ENCODE measurements around the gene KAT2B.

The KAT2B gene

DNA sequence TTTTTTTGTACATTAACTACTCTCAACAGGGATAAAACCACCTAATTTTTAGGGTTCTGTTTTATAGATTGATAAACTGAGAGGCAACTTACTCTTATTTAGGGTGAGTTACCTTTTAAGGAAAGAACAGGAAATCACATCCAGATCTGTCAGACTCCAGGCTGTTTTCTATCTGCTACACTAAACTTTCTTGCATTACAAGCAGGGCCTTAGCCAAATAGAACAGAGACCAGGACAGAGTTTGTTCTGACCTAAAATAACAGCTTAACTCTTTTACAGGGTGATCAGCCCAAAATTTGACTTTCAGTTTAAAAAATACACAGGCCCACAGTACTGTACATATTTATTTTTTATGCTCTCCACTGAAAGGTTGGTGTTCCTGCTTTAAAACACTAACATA, 107.1 kb downstream of the KAT2B start:
- DNase-seq (ENCODE audit: low read depth), result no peak

DNA sequence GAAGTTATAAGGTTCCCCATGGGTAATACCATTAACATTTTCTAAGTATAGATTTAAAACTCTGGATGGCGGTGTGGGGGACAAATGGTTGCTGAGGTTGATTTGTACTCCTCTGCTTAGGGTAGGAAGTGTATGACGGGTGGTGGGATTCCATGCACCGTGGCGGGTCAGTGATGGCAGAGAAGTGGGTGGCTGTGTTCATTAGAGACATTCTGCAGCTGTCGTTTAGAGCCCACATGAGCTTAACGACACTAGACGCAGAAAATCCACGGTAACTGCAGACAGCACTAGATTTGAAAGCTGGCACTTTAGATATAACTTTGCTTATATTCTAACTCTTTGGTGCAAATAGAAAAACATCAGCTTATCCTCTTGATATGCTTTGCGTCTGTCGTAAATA, 108.2 kb downstream of the KAT2B start:
- no peak for DNase-seq (ENCODE audit: low read depth)

DNA sequence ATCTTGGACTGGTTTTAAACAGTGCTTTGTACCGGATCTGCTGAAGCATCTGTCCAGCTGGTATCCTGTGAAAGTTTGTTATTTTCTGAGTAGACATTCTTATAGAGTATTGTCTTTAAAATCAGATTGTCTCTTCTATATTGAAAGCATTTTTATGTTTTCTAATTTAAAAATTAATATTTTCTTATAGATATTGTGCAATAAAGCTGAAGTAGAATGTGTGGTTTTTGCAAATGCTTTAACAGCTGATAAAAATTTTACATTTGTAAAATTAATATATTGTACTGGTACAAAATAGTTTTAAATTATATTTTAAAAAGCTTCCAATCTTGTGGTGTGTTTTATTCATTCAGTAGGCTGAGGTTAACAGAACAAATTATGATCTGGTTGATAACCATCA, 113.8 kb downstream of the KAT2B start:
- no peak for DNase-seq (ENCODE audit: low read depth)

DNA sequence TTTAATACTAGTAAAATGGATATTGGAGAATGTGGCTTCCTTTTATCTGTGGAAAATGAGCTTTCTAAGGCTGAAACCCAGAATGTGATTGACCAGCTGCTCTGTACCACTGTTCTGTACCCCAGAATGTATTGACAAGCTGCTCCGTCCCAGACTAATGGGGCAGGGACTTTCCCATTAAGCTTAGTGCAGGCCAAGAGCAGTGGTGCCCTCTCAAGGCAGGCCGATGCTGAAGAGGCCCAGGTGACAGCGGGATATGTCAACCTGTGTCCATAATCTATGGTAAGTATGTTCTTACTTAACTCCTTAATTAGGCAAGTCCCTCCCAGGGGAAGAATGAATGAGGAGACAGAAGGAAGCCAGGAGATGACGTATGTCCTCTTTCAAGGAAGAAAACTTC, 114.7 kb downstream of the KAT2B start:
- DNase-seq (ENCODE audit: low read depth), result no peak

DNA sequence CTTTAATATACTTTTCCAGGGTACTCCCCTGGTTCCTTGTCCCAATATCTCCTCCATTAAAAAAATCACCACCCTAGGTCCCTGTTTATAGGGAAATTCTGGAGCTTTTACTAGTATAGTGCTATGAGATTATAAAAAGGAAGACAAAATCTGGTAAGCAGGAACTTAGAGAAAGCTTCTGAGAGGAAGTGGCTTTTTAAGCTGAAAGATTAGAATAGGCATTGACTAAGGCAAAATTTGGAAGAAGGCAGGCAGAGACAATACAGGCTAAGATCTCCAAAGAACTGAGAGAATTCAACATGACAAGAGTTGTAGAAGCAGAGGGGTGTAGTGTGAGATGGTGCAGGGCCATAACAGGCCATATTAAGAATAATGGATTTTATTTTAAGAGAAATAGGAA, 120.0 kb downstream of the KAT2B start:
- DNase-seq (ENCODE audit: low read depth), result no peak

DNA sequence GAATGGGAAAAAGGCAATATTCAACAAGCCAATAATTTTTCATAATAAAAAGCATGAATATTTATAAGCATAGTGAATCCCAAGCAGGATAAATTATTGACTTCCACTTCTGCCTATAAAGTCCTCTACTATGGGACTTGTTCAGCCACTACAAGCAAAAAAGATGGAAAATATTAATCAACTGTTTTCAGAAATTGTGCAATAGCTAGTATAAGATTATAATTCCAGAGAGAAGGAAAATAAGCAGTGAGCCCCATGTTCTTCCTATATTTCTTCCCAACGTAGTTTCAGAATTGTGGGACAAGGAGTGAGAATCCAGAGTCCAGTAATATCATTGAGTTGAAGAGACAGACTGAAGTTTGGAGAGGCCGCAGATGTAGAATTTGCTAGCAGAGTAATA, 121.5 kb downstream of the KAT2B start:
- no peak for DNase-seq (ENCODE audit: low read depth)

DNA sequence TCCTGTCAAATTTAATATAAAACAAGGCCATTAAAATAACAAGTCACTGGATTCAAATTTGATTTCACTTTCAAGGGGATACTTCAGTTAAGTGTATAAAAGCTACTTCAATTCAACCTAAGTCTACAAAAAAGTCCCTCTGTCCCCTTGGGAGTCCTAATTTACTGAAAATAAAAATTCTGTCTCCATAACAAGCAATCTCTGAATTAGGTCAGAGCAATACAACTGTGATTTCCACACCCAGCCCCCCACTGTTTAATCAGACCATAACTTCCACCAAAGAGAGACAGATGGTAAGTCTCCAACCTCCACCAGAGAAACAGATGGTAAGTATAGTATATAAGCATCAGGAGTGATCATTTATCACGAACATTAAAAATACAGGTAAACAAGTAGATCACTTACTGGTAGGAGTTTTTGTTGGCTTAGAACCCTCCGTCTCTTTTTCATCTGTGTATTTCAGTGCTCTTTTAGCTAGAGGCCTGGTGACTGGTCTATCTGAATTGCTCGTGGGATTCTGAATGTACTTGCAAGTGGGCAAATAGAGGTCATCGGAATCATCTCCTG, 133.7 kb downstream of the KAT2B start:
- no peak for DNase-seq (ENCODE audit: low read depth)

DNA sequence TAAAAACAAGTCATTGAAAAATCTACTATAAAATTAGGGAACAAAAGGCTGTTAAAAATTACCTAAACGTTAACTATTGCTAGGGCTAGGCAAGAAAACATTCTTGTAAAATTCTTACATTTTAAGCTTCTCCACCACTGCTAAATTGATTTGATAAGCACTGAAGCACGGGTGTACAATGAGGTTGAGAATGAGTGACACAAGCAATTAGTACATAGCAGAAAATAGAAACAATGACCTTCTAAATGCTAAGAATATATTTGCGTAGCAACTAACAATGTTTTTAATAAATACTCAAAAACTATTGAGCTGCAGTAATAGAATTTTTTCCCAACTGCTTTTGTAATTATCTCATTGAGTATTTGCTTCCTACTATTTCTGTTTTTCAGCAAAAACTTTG, 141.0 kb downstream of the KAT2B start:
- no peak for DNase-seq (ENCODE audit: low read depth)

DNA sequence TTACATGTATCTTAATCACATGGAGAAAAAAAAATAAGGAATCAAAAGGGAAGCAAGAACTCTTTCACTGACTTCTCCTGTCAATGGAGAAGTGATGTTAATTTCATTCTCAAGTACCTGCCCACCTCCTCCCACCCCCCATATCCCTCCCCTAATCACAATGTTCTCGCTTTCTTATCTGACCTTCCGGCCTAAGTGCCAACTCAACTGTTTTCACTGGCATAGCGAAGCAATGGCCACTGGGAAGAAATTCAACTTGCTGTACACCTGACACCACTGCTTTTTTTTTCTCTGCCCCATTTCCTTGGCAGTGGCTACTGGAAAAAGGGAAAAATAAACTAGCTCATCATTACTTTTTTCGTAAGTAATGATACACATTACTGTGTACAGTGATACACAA, 142.0 kb downstream of the KAT2B start:
- no peak for DNase-seq (ENCODE audit: low read depth)

DNA sequence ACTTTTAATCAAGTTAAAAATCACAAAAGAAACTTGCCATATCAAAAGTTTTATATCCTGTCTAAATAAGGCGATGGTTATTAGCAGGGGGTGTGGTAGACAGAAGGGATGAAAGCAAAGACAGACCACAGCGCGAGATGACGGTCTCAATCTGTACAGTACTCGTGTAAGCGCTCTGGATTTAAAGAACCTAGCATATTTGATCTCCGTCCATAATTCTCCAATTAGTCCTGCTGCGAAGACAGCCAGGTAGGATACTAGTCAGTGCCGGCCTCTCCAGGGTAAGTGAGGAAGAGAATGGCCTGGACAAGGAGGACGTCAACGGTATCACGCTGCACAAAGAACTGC, 145.1 kb downstream of the KAT2B start:
- peak; percentile 43 for DNase-seq (ENCODE audit: low read depth)

DNA sequence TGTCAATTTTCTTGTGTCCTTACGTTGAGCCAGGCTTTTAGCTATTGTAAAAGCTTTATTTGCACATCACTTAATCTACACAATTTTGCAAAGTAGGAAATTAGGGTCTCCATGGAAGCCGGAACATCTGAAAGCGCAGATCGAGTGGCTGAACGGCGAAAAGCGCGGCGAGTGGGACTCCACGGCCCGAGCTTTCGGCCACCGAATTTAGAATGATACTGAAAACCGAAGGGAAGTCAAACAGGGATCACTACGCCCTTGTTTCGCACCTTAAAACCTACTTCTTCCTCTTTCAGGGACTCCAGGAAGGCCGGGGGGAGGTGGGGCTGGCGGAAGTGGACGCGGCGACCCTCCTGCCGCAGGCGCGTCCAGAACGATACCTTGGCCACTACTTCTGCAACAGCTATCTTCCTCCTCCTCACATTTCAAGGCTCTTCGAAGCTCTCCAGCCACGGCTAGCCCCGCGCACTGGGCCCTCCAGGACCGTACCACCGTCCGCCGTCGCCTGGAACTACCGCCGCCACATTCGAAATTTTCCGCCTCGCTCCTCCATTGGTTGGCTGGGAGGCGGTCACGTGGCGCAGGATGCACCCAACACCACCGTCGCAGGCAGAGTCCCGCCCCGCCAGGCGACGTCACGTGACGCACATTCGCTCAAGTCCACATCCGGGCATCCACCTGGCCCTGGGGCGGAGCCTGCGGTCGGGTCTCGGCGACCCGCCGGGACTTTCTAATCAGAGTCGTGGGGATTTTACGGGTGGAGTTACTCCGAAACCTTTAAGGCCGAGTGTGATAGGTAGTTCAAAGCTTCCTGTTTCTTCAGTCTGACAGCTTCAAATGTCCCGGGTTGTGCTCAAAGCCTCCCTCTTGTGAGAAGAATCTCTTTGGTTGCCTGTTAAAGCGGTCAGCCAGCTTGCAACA, 145.7 kb downstream of the KAT2B start, which contains the start of gene SGO1:
TSS of gene SGO1 (minus strand) at position 528 of the 921 bp plus-strand sequence. CDS start 2,179 bp downstream, outside the sequence.
- peak; percentile 96 for DNase-seq (ENCODE audit: low read depth)

DNA sequence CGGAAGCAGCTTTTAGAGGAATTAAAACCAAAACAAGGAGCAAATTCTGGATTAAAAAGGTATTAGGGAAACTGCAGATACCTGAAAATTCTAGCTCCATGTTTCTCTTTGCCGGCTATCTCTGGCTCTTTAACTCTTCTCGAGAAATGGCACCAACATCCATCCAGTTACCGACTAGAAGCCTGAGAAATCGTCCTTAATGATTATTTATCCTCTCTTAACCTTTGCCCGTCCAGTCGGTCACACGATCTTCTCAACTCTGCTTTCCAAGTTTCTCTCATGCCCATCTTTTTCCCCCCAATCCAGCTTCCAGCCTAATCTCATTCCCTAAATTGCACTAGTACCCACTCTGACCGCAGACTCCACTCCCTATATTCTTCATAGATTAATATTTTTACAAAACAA, 146.4 kb downstream of the KAT2B start:
- peak; percentile 28 for DNase-seq (ENCODE audit: low read depth)

DNA sequence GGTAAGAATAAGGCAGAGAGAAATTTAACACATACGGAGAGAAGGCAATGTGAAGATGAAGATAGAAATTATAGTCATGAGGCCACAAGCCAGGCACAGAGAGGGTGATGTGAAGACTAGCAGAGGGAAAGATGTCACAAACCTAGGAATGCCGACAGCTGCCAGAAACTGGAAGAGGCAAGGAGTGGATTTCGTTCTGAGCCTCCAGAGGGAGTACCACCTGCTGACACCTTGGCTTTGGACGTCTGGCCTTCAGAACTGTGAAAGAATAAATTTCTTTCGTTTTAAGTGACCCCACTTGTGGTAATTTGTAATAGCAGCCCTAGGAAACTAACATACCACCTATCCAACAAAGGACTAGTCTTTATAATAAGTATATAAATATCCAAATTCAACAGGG, 150.7 kb downstream of the KAT2B start:
- no peak for DNase-seq (ENCODE audit: low read depth)

DNA sequence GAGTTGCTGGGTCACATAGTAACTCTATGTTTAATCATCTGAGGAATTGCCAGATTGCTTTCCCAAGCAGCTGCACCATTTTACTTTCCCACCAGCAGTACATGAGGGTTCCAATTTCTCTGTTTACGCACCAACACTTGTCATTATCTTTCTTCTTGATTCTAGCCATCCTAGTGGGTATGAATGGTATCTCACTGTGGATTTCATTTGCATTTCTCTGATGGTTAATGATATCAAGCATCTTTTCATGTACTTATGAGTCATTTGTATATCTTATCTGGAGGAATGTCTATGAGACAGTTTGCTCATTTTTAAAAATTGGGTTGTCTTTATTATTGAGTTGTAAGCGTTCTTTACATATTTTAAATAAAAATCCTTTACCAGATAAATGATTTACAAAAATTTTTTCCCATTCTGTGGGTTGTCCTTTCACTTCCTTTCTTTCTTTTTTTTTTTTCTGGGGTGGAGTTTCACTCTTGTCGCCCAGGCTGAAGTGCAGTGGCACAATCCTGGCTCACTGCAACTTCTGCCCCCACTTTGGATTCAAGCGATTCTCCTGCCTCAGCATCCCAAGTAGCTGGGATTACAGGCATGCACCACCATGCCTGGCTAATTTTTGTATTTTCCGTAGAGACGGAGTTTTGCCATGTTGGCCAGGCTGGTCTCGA, 154.7 kb downstream of the KAT2B start:
- peak; percentile 30 for DNase-seq (ENCODE audit: low read depth)

DNA sequence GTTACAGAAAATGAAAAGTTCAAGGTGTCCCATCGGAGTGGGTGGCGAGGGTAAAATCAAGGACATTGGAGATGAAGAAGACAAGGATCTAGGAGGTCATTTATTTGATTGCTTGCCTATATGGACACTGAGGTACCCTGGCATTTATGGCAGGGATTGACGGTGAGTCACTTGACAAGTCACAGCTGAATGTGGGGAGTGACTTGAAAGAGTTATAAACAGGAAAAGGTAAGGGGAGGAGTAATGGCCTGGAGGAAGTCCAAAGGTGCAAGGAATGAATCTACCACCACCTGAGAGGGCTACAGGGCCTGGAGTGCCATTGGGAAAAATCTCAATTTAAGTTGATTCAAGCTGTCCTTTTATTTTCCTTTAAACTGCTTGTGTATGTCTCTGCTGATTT, 157.5 kb downstream of the KAT2B start:
- DNase-seq (ENCODE audit: low read depth), result peak; percentile 14

DNA sequence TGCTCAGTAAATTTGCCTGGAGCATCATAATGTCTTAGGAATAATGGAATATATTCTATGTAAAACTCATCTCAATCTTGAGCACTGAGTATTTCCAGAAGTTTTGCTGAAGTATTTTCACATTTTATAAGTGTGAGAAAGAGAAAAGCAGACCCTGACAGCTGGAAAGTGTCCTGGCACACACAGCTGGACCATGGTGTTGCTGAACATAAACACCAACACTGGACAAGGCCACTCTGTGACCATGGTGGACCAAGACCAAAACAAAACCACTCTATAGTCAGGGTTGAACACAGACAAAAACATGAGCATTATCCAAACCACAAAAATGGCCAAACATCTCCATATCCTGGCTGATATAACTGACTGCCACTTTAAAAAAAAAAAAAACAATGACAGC, 160.9 kb downstream of the KAT2B start:
- no peak for DNase-seq (ENCODE audit: low read depth)

Data from ELR (cell line).